GM08714 (cell line): ENCODE data around the gene NELFCD.

Source experiments
- H3K4me3 ChIP-seq: fragments of 200-500 bp; sonication (Bioruptor generic); 2 replicates; pipeline ENCODE4 v1.5.1; 2014; ENCODE audit warnings: mild to moderate bottlenecking, low read length, inconsistent platforms
- ZNF274 ChIP-seq: IDR thresholded peaks from 2 replicates; pipeline ENCODE4 v1.6.1; 2012; ENCODE audit warnings: mild to moderate bottlenecking, low read depth, low read length

NELFCD gene

GRCh38 chr20:59014680-59015389 lies 33.8 kb downstream of the NELFCD start:
- TF ChIP-seq ZNF274 = no peak
- H3K4me3 ChIP-seq = no peak overlapping the region

GRCh38 chr20:59015411-59015810 lies 34.4 kb downstream of the NELFCD start:
- H3K4me3 ChIP-seq = no peak overlapping the region
- TF ChIP-seq ZNF274 = no peak

- TF ChIP-seq ZNF274 = no peak
- H3K4me3 ChIP-seq = no peak overlapping the region
Measured at GRCh38 chr20:59015812-59016711, 35.0 kb downstream of the NELFCD start.

GRCh38 chr20:59016795-59017492 lies 35.9 kb downstream of the NELFCD start:
- no peak overlapping the region for H3K4me3 ChIP-seq
- TF ChIP-seq ZNF274 = no peak

- no peak for TF ChIP-seq ZNF274
- H3K4me3 ChIP-seq = no peak overlapping the region
Measured at GRCh38 chr20:59017493-59018231, 36.6 kb downstream of the NELFCD start.

GRCh38 chr20:59018817-59019216 lies 37.8 kb downstream of the NELFCD start:
- no peak for TF ChIP-seq ZNF274
- H3K4me3 ChIP-seq = no peak overlapping the region

GRCh38 chr20:59019217-59019616 lies 38.2 kb downstream of the NELFCD start, which contains the start of gene TUBB1:
Gene TUBB1, plus strand, starts transcription at chr20:59019429. Its CDS starts 94 bp downstream, at chr20:59019523.
- no peak for TF ChIP-seq ZNF274
- no peak within 1 kb of the TSS for H3K4me3 ChIP-seq

- TF ChIP-seq ZNF274 = no peak
- H3K4me3 ChIP-seq = no peak overlapping the region
Measured at GRCh38 chr20:59020938-59021551, 40.0 kb downstream of the NELFCD start.

- no peak overlapping the region for H3K4me3 ChIP-seq
- TF ChIP-seq ZNF274 = no peak
Measured at GRCh38 chr20:59022754-59023153, 41.7 kb downstream of the NELFCD start.

GRCh38 chr20:59023616-59024015 lies 42.6 kb downstream of the NELFCD start:
- no peak for TF ChIP-seq ZNF274
- H3K4me3 ChIP-seq = no peak overlapping the region

- TF ChIP-seq ZNF274 = no peak
- H3K4me3 ChIP-seq = no peak overlapping the region
Measured at GRCh38 chr20:59024111-59024530, 43.1 kb downstream of the NELFCD start.

- no peak for TF ChIP-seq ZNF274
- no peak overlapping the region for H3K4me3 ChIP-seq
Measured at GRCh38 chr20:59025086-59025485, 44.0 kb downstream of the NELFCD start.

- TF ChIP-seq ZNF274 = no peak
Measured at GRCh38 chr20:59025511-59025910, 44.5 kb downstream of the NELFCD start.

More at GRCh38 chr20:59025511-59025910, 44.5 kb downstream of the NELFCD start:
- H3K4me3 ChIP-seq = no peak overlapping the region
